ENCODE data around the gene HSPG2. TPM values are rescaled to one million over a fixed set of nuclear protein-coding genes. Genes with fewer than 3 reads are reported as not detected.

Gene HSPG2
- total and polyA plus RNA-seq, 10 of the 15 experiments (the other 5 are each of a cell fraction or from before 2014, with no cell fraction given), result 0.30 to 3.4 (median 0.73) TPM; not detected in 2

- no peak for TF ChIP-seq ZBTB40 (IDR thresholded peaks at IDR 0.05; ENCODE audit: borderline replicate concordance)
- no peak for TF ChIP-seq NFYA (IDR thresholded peaks at IDR 0.05; ENCODE audit: borderline replicate concordance, low read depth, low read length)
- no peak for TF ChIP-seq FOXK2 (IDR thresholded peaks at IDR 0.05)
- peak; percentile 65; the same call in 1 of the 2 replicates for TF ChIP-seq MTA3 (IDR thresholded peaks at IDR 0.05; ENCODE audit: borderline replicate concordance, low read length)
- peak; percentile 75; the same call in 1 of the 2 replicates for TF ChIP-seq BCL11A (IDR thresholded peaks at IDR 0.05; ENCODE audit: low read depth, low read length)
- TF ChIP-seq NRF1 (conservative IDR thresholded peaks at IDR 0.05; ENCODE audit: low read depth, low read length), result no peak
- TF ChIP-seq POU2F2 (IDR thresholded peaks at IDR 0.05; ENCODE audit: borderline replicate concordance, low read depth, low read length), result no peak; the same call in none of the 3 replicates
- TF ChIP-seq GATAD2B (conservative IDR thresholded peaks at IDR 0.05; ENCODE audit: low read depth), result peak; percentile 49; the same call in 1 of the 2 replicates
- peak; percentile 79 for TF ChIP-seq EED (IDR thresholded peaks at IDR 0.05; ENCODE audit: low read depth)
- TF ChIP-seq HSF1 (IDR thresholded peaks at IDR 0.05; ENCODE audit: low read depth, low read length), result no peak
- no peak for TF ChIP-seq WRNIP1 (IDR thresholded peaks at IDR 0.05; ENCODE audit: borderline replicate concordance, low read depth, low read length)
- TF ChIP-seq PAX5 (IDR thresholded peaks at IDR 0.05; ENCODE audit: borderline replicate concordance, low read depth, low read length), result peak; percentile 50; the same call in 1 of the 2 replicates
- no peak for TF ChIP-seq ZNF24 (IDR thresholded peaks at IDR 0.05)
- TF ChIP-seq SP1 (IDR thresholded peaks at IDR 0.05; ENCODE audit: low read depth, low read length), result no peak
- no peak for TF ChIP-seq IRF5 (IDR thresholded peaks at IDR 0.05; ENCODE audit: borderline replicate concordance)
- TF ChIP-seq, protein P1, sequence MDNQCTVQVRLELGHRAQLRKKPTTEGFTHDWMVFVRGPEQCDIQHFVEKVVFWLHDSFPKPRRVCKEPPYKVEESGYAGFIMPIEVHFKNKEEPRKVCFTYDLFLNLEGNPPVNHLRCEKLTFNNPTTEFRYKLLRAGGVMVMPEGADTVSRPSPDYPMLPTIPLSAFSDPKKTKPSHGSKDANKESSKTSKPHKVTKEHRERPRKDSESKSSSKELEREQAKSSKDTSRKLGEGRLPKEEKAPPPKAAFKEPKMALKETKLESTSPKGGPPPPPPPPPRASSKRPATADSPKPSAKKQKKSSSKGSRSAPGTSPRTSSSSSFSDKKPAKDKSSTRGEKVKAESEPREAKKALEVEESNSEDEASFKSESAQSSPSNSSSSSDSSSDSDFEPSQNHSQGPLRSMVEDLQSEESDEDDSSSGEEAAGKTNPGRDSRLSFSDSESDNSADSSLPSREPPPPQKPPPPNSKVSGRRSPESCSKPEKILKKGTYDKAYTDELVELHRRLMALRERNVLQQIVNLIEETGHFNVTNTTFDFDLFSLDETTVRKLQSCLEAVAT (IDR thresholded peaks at IDR 0.05), result no peak
- no peak for TF ChIP-seq E4F1 (IDR thresholded peaks at IDR 0.05; ENCODE audit: borderline replicate concordance, partially characterized antibody)
- no peak for TF ChIP-seq SIX5 (IDR thresholded peaks at IDR 0.05; ENCODE audit: low read depth, low read length, severe bottlenecking)
Measured at GRCh38 chr1:21779613-21780521, 157.2 kb downstream of the HSPG2 start (continued).

Data from GM12878 (cell line).